Right lobe of liver (tissue), 6 donors: ENCODE data around the gene CECR2. TPM values are rescaled to one million over a fixed set of nuclear protein-coding genes. Genes with fewer than 3 reads are reported as not detected.
A peak's percentile ranks its signal among the peaks of the same experiment; 100 is the strongest.

Experiments
- ATAC-seq, 4 donors: fragments of 200-7000 bp; cut with Tn5 transposase; one replicate each; pipeline ENCODE4 v1.9.1; 2020; ENCODE audit warnings: mild to moderate bottlenecking in 4 of 4, moderate library complexity in 4 of 4
- DNase-seq, 3 donors: peaks; one replicate each; pipeline ENCODE4 v3.0.0-alpha.2; 2020
- H3K27ac ChIP-seq, 3 donors: fragments of 200-600 bp; one replicate each; pipeline ENCODE4 v1.8.0; 2022
- H3K27me3 ChIP-seq, 2 donors: fragments of 200-600 bp; one replicate each; pipeline ENCODE4 v1.8.0; 2022
- H3K36me3 ChIP-seq, 4 donors: fragments of 200-600 bp; sonication (generic) in 1 of 4; one replicate each; pipeline versions ENCODE4 v1.5.1 to v1.8.0; 2017 to 2022; ENCODE audit warnings: control low read depth in 1 of 4
- H3K4me1 ChIP-seq, 4 donors: fragments of 200-600 bp; sonication (generic) in 1 of 4; one replicate each; pipeline versions ENCODE4 v1.5.1 to v1.8.0; 2017 to 2022; ENCODE audit warnings: control low read depth in 1 of 4
- H3K4me3 ChIP-seq, 3 donors: fragments of 200-600 bp; one replicate each; pipeline ENCODE4 v1.8.0; 2022
- H3K9me3 ChIP-seq, 4 donors: fragments of 200-600 bp; sonication (generic) in 1 of 4; one replicate each; pipeline versions ENCODE4 v1.5.1 to v1.8.0; 2017 to 2022; ENCODE audit warnings: control low read depth in 1 of 4
- CTCF ChIP-seq, 4 donors: fragments of 200-600 bp in 3 of 4; fragments of 450-650 bp in 1 of 4; IDR thresholded peaks; one replicate each; pipeline versions ENCODE4 v1.5.1 to v1.8.0; 2016 to 2022; ENCODE audit warnings: antibody characterized with exemption in 4 of 4, mild to moderate bottlenecking in 2 of 4
- POLR2A ChIP-seq: fragments of 450-650 bp; IDR thresholded peaks from one replicate; pipeline ENCODE4 v1.6.1; 2017; ENCODE audit warnings: antibody characterized with exemption, mild to moderate bottlenecking
- WGBS: methylation state at CpG from one replicate; pipeline ENCODE4 v1.1.6; 2018; ENCODE audit warnings: low coverage, low lambda C conversion rate; ENCODE audit not compliant: insufficient coverage; ENCODE audit errors: missing lambda C conversion rate; 5-methylcytosine and 5-hydroxymethylcytosine counted together
- intact Hi-C, 2 donors: fragments of 100-400 bp; cut with DNase I; formaldehyde crosslinking; loops; one replicate each; pipeline versions ENCODE4 v1.11.2 to v1.14.1; 2022
- total RNA-seq, 6 experiments: library from RNA; depleted of rRNA in 2 of 6; stranded (reverse); fragments of >200 nt in 2 of 6; fragmentation: NEBNext Ultra II Directional in 3 of 6; extraction: Animal tissue kit (Norgen Biotek cat#: 25700) in 3 of 6; gene quantifications; one replicate each; pipeline versions ENCODE4 v1.1.0 to v1.2.4, GENCODE V29; 2016 to 2023
- donor health status: DM: no; HTN: yes; CAD: no.
- donor health status: DM: no; HTN: no; CAD: no.
- donor health status: DM: no; HTN: no; CAD: no.
- donor health status: DM: no; HTN: yes; CAD: no.
- donor health status: DM: no; HTN: yes; CAD: no.

Gene CECR2
- total RNA-seq, 6 experiments from 2014 or later: 4.9 to 12.3 (median 10.0) TPM

GRCh38 chr22:17477391-17477833, 108.2 kb downstream of the CECR2 start:
- Histone ChIP-seq H3K4me3 (no peak overlapping the region), H3K36me3 (no peaks in the 10 kb centered on the region)
- intact Hi-C loops: no loop called here

GRCh38 chr22:17479135-17479534, 109.9 kb downstream of the CECR2 start:
- intact Hi-C loops: no loop called here

More at GRCh38 chr22:17477391-17477833, 108.2 kb downstream of the CECR2 start:
- ATAC-seq: peak; percentile 50 to 64 (median 58)
- Histone ChIP-seq H3K9me3 (no peaks in the 10 kb centered on the region), H3K27ac (no peak overlapping the region), H3K4me1 (peaks cover 0 to 9% (median 0%) of the 10 kb centered on the region in 4 donors), H3K27me3 (no peaks in the 10 kb centered on the region)
- TF ChIP-seq POLR2A: no peak
- TF ChIP-seq CTCF (IDR thresholded peaks at IDR 0.05): no peak
- no peak for DNase-seq
- WGBS: 68% methylated on average over 14 of the region's 14 CpGs

GRCh38 chr22:17481424-17481823, 112.2 kb downstream of the CECR2 start:
- Histone ChIP-seq H3K4me1 (peaks cover 0 to 9% (median 0%) of the 10 kb centered on the region in 4 donors), H3K9me3 (no peaks in the 10 kb centered on the region), H3K27ac (no peak overlapping the region), H3K4me3 (no peak overlapping the region), H3K27me3 (no peaks in the 10 kb centered on the region), H3K36me3 (no peaks in the 10 kb centered on the region)
- 64% methylated on average over 4 of the region's 5 CpGs for WGBS
- TF ChIP-seq CTCF (IDR thresholded peaks at IDR 0.05): no peak
- TF ChIP-seq POLR2A: no peak
- no peak for ATAC-seq
- no peak for DNase-seq
- intact Hi-C loops: no loop called here

More at GRCh38 chr22:17479135-17479534, 109.9 kb downstream of the CECR2 start:
- peaks cover 0 to 9% (median 0%) of the 10 kb centered on the region in 4 donors for H3K4me1 ChIP-seq
- no peaks in the 10 kb centered on the region for H3K36me3 ChIP-seq
- no peaks in the 10 kb centered on the region for H3K27me3 ChIP-seq
- ATAC-seq: peak; percentile 49 to 61 (median 60)
- H3K4me3 ChIP-seq: no peak overlapping the region
- H3K9me3 ChIP-seq: no peaks in the 10 kb centered on the region
- TF ChIP-seq CTCF (IDR thresholded peaks at IDR 0.05) (no peak), POLR2A (no peak)
- no peak overlapping the region for H3K27ac ChIP-seq
- 29% methylated on average over 2 of the region's 2 CpGs for WGBS
- no peak for DNase-seq

GRCh38 chr22:17483688-17484372, 114.6 kb downstream of the CECR2 start:
- Histone ChIP-seq H3K4me3 (no peak overlapping the region), H3K27me3 (no peaks in the 10 kb centered on the region), H3K36me3 (no peaks in the 10 kb centered on the region), H3K4me1 (peaks cover 0 to 6% (median 0%) of the 10 kb centered on the region in 4 donors), H3K9me3 (no peaks in the 10 kb centered on the region), H3K27ac (no peak overlapping the region)
- TF ChIP-seq POLR2A (no peak), CTCF (IDR thresholded peaks at IDR 0.05) (no peak)
- no peak for DNase-seq
- ATAC-seq: no peak
- WGBS: 86% methylated on average over 2 of the region's 2 CpGs
- intact Hi-C loops: no loop called here
